ENCODE results near the gene CCDC177. TPM values are rescaled to one million over a fixed set of nuclear protein-coding genes. Genes with fewer than 3 reads are reported as not detected.

Gene CCDC177
- total RNA-seq, 2 donors from 2014 or later, result not detected

DNA sequence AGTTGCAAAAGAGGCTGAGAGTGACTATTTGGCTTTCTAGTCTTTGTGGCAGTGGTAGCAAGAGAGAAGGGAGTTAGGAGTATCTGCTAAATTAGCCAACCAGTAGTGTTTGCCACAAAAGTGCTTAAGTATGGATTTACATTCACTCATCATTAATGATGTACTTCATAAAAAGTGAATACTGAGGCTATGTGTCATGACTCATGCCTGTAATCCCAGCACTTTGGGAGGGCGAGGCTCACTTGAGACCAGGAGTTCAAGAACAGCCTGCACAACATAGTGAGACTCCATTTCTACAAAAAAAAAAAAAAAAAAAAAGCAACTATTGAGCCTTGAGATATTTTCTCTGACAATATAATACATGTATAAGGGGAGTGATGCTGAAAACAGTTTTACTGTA, 36.8 kb downstream of the CCDC177 start:
- Histone ChIP-seq H3K27ac (no peak overlapping the region), H3K27me3 (replicated peaks; ENCODE audit: insufficient read depth) (no peaks in the 10 kb centered on the region), H3K4me1 (ENCODE audit: control insufficient read depth in 1 of 2, low read depth in 2 of 2) (no peaks in the 10 kb centered on the region), H3K4me3 (no peak overlapping the region), H3K9me3 (no peaks in the 10 kb centered on the region), H3K36me3 (no peaks in the 10 kb centered on the region)
- TF ChIP-seq, protein P1, sequence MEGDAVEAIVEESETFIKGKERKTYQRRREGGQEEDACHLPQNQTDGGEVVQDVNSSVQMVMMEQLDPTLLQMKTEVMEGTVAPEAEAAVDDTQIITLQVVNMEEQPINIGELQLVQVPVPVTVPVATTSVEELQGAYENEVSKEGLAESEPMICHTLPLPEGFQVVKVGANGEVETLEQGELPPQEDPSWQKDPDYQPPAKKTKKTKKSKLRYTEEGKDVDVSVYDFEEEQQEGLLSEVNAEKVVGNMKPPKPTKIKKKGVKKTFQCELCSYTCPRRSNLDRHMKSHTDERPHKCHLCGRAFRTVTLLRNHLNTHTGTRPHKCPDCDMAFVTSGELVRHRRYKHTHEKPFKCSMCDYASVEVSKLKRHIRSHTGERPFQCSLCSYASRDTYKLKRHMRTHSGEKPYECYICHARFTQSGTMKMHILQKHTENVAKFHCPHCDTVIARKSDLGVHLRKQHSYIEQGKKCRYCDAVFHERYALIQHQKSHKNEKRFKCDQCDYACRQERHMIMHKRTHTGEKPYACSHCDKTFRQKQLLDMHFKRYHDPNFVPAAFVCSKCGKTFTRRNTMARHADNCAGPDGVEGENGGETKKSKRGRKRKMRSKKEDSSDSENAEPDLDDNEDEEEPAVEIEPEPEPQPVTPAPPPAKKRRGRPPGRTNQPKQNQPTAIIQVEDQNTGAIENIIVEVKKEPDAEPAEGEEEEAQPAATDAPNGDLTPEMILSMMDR (IDR thresholded peaks at IDR 0.05), result no peak
- no peak for DNase-seq (ENCODE audit: low spot score)
- ATAC-seq (ENCODE audit: insufficient number of reproducible peaks, low FRiP score, low read depth), result no peak

DNA sequence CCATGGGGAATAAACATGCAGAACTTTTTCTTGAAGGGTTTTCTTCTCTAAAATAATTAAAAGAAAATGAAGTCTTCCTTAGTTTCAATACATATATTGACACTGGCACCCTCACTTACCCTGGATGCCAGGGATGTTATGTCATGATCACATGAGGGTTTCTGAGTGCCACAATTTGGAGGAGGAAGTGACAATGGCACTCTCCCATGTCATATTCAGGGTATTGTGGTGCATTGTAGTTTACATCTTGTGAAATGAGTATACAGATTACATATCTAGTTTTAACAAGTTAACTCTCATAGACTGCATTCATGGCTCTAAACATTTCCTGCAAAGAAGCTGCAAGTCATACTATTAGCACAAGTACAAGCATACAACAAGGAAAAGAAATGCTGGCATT, 37.7 kb downstream of the CCDC177 start:
- Histone ChIP-seq H3K27ac (no peak overlapping the region), H3K36me3 (no peaks in the 10 kb centered on the region), H3K4me3 (no peak overlapping the region), H3K27me3 (replicated peaks; ENCODE audit: insufficient read depth) (no peaks in the 10 kb centered on the region), H3K4me1 (ENCODE audit: control insufficient read depth in 1 of 2, low read depth in 2 of 2) (no peaks in the 10 kb centered on the region), H3K9me3 (no peaks in the 10 kb centered on the region)
- DNase-seq (ENCODE audit: low spot score) (no peak), ATAC-seq (ENCODE audit: insufficient number of reproducible peaks, low FRiP score, low read depth) (no peak)
- TF ChIP-seq, protein P1 (IDR thresholded peaks at IDR 0.05), result no peak

DNA sequence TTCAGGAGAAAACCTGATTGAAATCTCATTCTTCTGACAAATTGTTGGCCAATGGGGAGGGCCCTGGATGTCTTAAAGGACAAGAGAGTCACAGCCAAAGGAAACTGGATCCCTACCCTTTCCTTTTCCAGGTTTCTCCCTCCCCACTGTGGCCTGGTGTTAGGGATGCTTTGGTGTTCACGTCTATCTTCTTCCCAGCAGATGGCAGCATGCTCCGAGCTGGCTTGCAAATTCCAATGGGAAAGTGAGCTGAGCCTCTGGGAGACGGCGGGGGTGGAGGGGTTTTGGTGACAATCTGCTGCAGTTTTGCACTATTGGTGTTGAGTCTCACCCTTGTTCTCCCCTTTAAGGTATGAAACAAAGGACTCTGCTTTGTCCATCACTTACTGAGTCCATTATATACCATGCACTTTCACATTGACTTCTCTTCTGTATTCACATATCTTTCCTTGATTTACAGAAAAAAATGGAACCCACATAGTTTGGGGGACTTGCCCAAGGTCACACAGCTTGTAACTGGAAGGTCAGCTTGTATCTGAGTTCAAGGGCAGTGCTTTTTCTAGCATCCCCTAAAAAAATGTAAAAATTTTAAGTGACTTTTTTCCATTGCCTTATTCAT, 39.3 kb downstream of the CCDC177 start:
- no peaks in the 10 kb centered on the region for H3K4me1 ChIP-seq (ENCODE audit: control insufficient read depth in 1 of 2, low read depth in 2 of 2)
- no peak overlapping the region for H3K4me3 ChIP-seq
- TF ChIP-seq, protein P1 (IDR thresholded peaks at IDR 0.05), result peak; percentile 37
- no peak overlapping the region for H3K27ac ChIP-seq
- H3K36me3 ChIP-seq, result no peaks in the 10 kb centered on the region
- H3K27me3 ChIP-seq (replicated peaks; ENCODE audit: insufficient read depth), result no peaks in the 10 kb centered on the region
- no peaks in the 10 kb centered on the region for H3K9me3 ChIP-seq
- DNase-seq (ENCODE audit: low spot score) (no peak), ATAC-seq (ENCODE audit: insufficient number of reproducible peaks, low FRiP score, low read depth) (no peak)

DNA sequence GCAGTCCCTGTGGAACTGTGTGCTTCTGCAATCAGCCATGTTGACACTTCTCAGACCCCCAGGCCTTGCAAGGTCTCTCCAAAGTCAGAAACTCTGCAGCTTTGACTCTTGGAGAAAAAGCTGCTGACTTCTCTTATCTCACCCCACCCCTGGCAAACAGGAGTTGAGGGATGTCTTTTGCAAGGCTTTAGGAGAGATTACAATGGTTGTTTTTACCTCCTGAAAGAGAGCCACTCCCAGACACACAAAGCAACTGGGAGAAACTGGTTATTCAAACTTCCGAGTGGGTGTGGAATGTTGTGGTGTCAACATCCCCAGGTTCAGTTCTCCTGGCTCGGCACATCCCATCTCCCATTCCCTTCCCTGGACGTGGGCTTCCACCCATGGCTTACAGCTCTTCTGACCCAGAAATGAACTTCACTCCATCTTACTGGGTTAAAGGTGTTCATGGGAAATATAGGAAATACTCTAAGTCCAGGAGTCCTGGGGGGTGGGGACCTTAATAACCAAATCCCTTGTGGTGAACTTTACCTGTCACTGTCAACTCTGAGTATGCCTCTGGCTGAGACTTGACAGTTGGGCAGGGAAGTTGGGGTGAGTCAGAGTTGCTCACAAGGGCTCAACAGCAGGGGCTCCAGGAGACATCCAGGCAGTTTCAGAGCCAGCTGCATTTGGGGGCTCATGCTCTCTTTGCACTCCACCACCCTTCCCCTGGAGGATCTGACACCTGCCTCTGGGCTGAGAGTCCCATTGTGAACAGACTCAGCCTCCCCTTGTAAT, 41.9 kb downstream of the CCDC177 start:
- no peaks in the 10 kb centered on the region for H3K4me1 ChIP-seq (ENCODE audit: control insufficient read depth in 1 of 2, low read depth in 2 of 2)
- no peak for DNase-seq (ENCODE audit: low spot score)

DNA sequence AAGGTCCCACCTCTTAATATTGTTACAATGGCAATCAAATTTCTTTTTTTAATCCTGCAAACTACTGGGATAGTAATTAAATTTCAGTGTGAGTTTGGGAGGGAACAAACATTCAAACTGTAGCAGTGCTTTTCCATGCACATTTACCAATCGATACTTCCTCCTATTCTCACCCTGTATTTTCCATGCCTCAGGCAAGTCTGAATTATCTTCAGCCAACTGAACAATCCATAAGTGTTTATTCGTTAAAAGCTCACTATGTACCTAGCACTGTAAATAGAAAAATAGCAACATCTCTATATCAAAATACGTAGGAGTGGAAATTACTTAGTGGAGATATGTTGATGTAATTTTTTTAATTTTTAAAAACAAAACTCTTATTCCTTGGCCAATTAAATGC, 43.5 kb downstream of the CCDC177 start:
- no peaks in the 10 kb centered on the region for H3K9me3 ChIP-seq
- H3K36me3 ChIP-seq, result no peaks in the 10 kb centered on the region
- DNase-seq (ENCODE audit: low spot score) (no peak), ATAC-seq (ENCODE audit: insufficient number of reproducible peaks, low FRiP score, low read depth) (no peak)
- H3K27ac ChIP-seq, result no peak overlapping the region
- no peak overlapping the region for H3K4me3 ChIP-seq
- no peaks in the 10 kb centered on the region for H3K4me1 ChIP-seq (ENCODE audit: control insufficient read depth in 1 of 2, low read depth in 2 of 2)
- H3K27me3 ChIP-seq (replicated peaks; ENCODE audit: insufficient read depth), result no peaks in the 10 kb centered on the region
- TF ChIP-seq, protein P1 (IDR thresholded peaks at IDR 0.05), result no peak

More for the DNA sequence above, 41.9 kb downstream of the CCDC177 start:
- ATAC-seq (ENCODE audit: insufficient number of reproducible peaks, low FRiP score, low read depth), result no peak
- H3K9me3 ChIP-seq, result no peaks in the 10 kb centered on the region
- no peaks in the 10 kb centered on the region for H3K27me3 ChIP-seq (replicated peaks; ENCODE audit: insufficient read depth)
- no peaks in the 10 kb centered on the region for H3K36me3 ChIP-seq
- no peak overlapping the region for H3K4me3 ChIP-seq
- no peak overlapping the region for H3K27ac ChIP-seq
- TF ChIP-seq, protein P1 (IDR thresholded peaks at IDR 0.05), result no peak
